Fibroblast of lung (primary cell): ENCODE results near the gene TRIM5. TPM values are rescaled to one million over a fixed set of nuclear protein-coding genes. Genes with fewer than 3 reads are reported as not detected.

Source experiments
- DNase-seq, 2 donors: peaks; one replicate each; pipeline versions ENCODE4 v3.0.0 to v3.0.0-alpha.2; 2010; ENCODE audit warnings: low read depth in 2 of 2
- H2AFZ ChIP-seq: 2 replicates; pipeline ENCODE4 v1.5.1; 2012; ENCODE audit warnings: low read length, control low read depth, inconsistent platforms
- H3K27ac ChIP-seq: 2 replicates; pipeline ENCODE4 v1.5.1; 2011; ENCODE audit warnings: low read length, control low read depth; ENCODE audit not compliant: insufficient read depth
- H3K27me3 ChIP-seq: 2 replicates; pipeline ENCODE4 v1.5.1; 2011; ENCODE audit warnings: mild to moderate bottlenecking, low read length; ENCODE audit not compliant: control insufficient read depth, insufficient read depth
- H3K36me3 ChIP-seq: 2 replicates; pipeline ENCODE4 v1.5.1; 2011; ENCODE audit warnings: low read length; ENCODE audit not compliant: control insufficient read depth, insufficient read depth
- H3K4me1 ChIP-seq: 2 replicates; pipeline ENCODE4 v1.5.1; 2011; ENCODE audit warnings: low read length; ENCODE audit not compliant: control insufficient read depth, insufficient read depth; ENCODE audit errors: extremely low read depth
- H3K4me2 ChIP-seq: 2 replicates; pipeline ENCODE4 v1.5.1; 2011; ENCODE audit warnings: low read length, control low read depth; ENCODE audit not compliant: insufficient read depth; ENCODE audit errors: extremely low read depth
- H3K4me3 ChIP-seq, 4 experiments: fragments of 200-600 bp in 1 of 4; sonication (generic) in 1 of 4; replicated peaks in 1 of 4; 2 replicates each; pipeline ENCODE4 v1.5.1; 2011 to 2016; ENCODE audit warnings: low read length in 4 of 4, low read depth in 3 of 4, mild to moderate bottlenecking in 3 of 4, control low read depth in 2 of 4, inconsistent platforms in 1 of 4, mixed read lengths in 1 of 4; ENCODE audit not compliant: insufficient read depth in 1 of 4; ENCODE audit errors: control extremely low read depth in 1 of 4
- H3K79me2 ChIP-seq: 2 replicates; pipeline ENCODE4 v1.5.1; 2012; ENCODE audit warnings: mild to moderate bottlenecking, low read length, inconsistent platforms; ENCODE audit not compliant: control insufficient read depth, insufficient read depth
- H3K9ac ChIP-seq: 2 replicates; pipeline ENCODE4 v1.5.1; 2011; ENCODE audit warnings: mild to moderate bottlenecking, low read length, control low read depth; ENCODE audit not compliant: insufficient read depth
- H3K9me3 ChIP-seq: 2 replicates; pipeline ENCODE4 v1.5.1; 2012; ENCODE audit warnings: low read depth, low read length; ENCODE audit not compliant: control insufficient read depth, insufficient read depth
- H4K20me1 ChIP-seq: 2 replicates; pipeline ENCODE4 v1.5.1; 2011; ENCODE audit warnings: low read length; ENCODE audit not compliant: control insufficient read depth, insufficient read depth; ENCODE audit errors: extremely low read depth
- EZH2 ChIP-seq: IDR thresholded peaks from 2 replicates; pipeline ENCODE4 v1.5.1; 2012; ENCODE audit warnings: low read length, control low read depth, mild to moderate bottlenecking; ENCODE audit errors: missing control alignments
- polyA plus RNA-seq, 2 donors: library from polyadenylated mRNA; depleted of rRNA in 1 of 2; stranded (reverse) in 1 of 2; unstranded in 1 of 2; fragments of >200 nt; gene quantifications; 2 replicates each; pipeline ENCODE4 v1.2.1, GENCODE V29; 2011 to 2012; ENCODE audit warnings: missing spikeins in 1 of 2
- total RNA-seq: library from RNA; depleted of rRNA; stranded (reverse); fragments of >200 nt; gene quantifications from 2 replicates; pipeline ENCODE4 v1.2.1, GENCODE V29; 2014
- TF ChIP-seq, protein P1 (sequence below), 2 donors: IDR thresholded peaks in 1 of 2; conservative IDR thresholded peaks in 1 of 2; 1 replicate in 1 of 2; 2 replicates in 1 of 2; pipeline ENCODE4 v1.5.1; 2011 to 2012; ENCODE audit warnings: low read length in 2 of 2, control low read depth in 1 of 2, inconsistent platforms in 1 of 2, low read depth in 1 of 2, mild to moderate bottlenecking in 1 of 2

Gene TRIM5
- total and polyA plus RNA-seq, 2 donors (not counting 1 experiment from before 2014, with no cell fraction given), result 26.8 to 47.9 TPM

DNA sequence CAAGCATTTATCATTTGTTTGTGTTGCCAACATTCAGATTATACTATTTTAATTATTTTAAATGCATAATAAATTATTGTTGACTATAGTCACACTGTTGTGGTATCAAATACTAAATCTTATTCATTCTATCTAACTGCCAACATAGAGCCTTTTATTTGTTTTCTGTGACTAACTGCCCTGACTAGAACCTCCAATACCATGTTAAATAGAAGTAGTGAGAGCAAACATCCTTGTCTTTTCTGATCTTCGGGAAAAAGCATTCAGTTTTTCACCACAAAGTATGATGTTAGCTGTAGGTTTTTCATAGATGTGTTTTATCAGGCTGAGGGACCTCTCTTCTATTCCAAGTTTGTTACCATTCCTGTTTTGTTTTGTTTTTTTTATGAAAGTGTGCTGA lies 44.9 kb downstream of the TRIM5 start:
- TF ChIP-seq, protein P1, sequence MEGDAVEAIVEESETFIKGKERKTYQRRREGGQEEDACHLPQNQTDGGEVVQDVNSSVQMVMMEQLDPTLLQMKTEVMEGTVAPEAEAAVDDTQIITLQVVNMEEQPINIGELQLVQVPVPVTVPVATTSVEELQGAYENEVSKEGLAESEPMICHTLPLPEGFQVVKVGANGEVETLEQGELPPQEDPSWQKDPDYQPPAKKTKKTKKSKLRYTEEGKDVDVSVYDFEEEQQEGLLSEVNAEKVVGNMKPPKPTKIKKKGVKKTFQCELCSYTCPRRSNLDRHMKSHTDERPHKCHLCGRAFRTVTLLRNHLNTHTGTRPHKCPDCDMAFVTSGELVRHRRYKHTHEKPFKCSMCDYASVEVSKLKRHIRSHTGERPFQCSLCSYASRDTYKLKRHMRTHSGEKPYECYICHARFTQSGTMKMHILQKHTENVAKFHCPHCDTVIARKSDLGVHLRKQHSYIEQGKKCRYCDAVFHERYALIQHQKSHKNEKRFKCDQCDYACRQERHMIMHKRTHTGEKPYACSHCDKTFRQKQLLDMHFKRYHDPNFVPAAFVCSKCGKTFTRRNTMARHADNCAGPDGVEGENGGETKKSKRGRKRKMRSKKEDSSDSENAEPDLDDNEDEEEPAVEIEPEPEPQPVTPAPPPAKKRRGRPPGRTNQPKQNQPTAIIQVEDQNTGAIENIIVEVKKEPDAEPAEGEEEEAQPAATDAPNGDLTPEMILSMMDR (conservative IDR thresholded peaks at IDR 0.05 in 1 of 2, IDR thresholded peaks at IDR 0.05 in 1 of 2; ENCODE audit: low read depth in 1 of 2, low read length in 2 of 2), result no peak
- TF ChIP-seq EZH2, result no peak
- H3K36me3 ChIP-seq, result peaks cover 2% of the 10 kb centered on the region
- H4K20me1 ChIP-seq, result no peaks in the 10 kb centered on the region
- no peaks in the 10 kb centered on the region for H3K4me1 ChIP-seq
- H3K4me2 ChIP-seq, result no peak overlapping the region
- no peak overlapping the region for H2AFZ ChIP-seq
- no peaks in the 10 kb centered on the region for H3K27me3 ChIP-seq
- no peak for DNase-seq
- H3K9ac ChIP-seq, result no peak overlapping the region
- H3K4me3 ChIP-seq, result no peak overlapping the region
- no peaks in the 10 kb centered on the region for H3K79me2 ChIP-seq
- H3K27ac ChIP-seq, result no peak overlapping the region
- H3K9me3 ChIP-seq, result no peaks in the 10 kb centered on the region

DNA sequence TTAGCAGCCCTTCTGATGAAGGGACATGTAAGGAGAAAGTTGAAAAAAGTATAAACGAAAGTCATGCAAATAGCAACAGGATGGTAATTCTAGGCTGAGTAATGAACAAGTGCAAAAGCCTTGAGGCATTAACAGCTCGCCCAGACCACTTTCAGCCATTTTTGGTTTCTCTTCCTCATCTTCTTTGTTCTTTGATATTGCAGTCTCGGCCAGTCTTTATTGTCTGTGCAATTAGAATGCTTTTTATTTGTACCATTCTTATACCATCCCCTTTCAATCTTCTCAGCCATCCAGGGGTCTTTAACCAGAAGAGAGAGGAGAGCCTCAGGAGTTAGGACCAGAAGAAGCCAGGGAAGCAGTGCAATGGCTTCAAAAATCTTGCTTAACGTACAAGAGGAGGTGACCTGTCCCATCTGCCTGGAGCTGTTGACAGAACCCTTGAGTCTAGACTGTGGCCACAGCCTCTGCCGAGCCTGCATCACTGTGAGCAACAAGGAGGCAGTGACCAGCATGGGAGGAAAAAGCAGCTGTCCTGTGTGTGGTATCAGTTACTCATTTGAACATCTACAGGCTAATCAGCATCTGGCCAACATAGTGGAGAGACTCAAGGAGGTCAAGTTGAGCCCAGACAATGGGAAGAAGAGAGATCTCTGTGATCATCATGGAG lies 52.8 kb downstream of the TRIM5 start:
- no peak for DNase-seq

DNA sequence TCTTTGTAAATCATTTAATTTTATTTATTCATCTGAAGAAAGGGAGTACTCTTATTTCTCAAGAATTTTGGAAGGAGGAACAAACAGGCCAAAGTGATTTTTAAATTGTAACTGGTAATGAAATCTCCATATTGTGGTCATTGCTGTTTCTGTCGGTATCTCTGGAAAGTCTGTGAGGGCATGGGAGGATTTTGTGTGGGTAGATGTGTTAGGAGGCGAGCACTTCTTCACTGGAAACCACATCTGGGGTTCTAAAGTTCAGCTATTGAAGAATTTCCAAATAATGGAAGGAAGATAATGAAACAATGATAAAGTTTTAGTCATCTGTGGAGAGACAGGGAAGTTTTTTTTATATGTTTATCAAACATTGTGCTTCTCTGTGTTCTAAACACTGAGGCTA lies 53.5 kb downstream of the TRIM5 start:
- Histone ChIP-seq H3K9ac (no peak overlapping the region), H2AFZ (no peak overlapping the region), H3K79me2 (no peaks in the 10 kb centered on the region), H3K4me3 (no peak overlapping the region), H3K4me2 (no peak overlapping the region), H3K9me3 (no peaks in the 10 kb centered on the region), H4K20me1 (no peaks in the 10 kb centered on the region), H3K36me3 (no peaks in the 10 kb centered on the region), H3K27ac (no peak overlapping the region), H3K27me3 (no peaks in the 10 kb centered on the region), H3K4me1 (no peaks in the 10 kb centered on the region)
- TF ChIP-seq EZH2, result no peak
- TF ChIP-seq, protein P1 (conservative IDR thresholded peaks at IDR 0.05 in 1 of 2, IDR thresholded peaks at IDR 0.05 in 1 of 2; ENCODE audit: low read depth in 1 of 2, low read length in 2 of 2), result no peak
- no peak for DNase-seq

More for the DNA sequence above, 52.8 kb downstream of the TRIM5 start:
- Histone ChIP-seq H3K9me3 (no peaks in the 10 kb centered on the region), H3K27ac (no peak overlapping the region), H3K9ac (no peak overlapping the region), H3K36me3 (no peaks in the 10 kb centered on the region), H4K20me1 (no peaks in the 10 kb centered on the region), H3K4me3 (no peak overlapping the region), H3K4me1 (no peaks in the 10 kb centered on the region), H3K27me3 (no peaks in the 10 kb centered on the region), H3K79me2 (no peaks in the 10 kb centered on the region), H3K4me2 (no peak overlapping the region), H2AFZ (no peak overlapping the region)
- no peak for TF ChIP-seq EZH2
- TF ChIP-seq, protein P1 (conservative IDR thresholded peaks at IDR 0.05 in 1 of 2, IDR thresholded peaks at IDR 0.05 in 1 of 2; ENCODE audit: low read depth in 1 of 2, low read length in 2 of 2), result no peak
